Astrocyte of the cerebellum (primary cell): Measurements from ENCODE around the gene ZNF710.

ENCODE experiments used
- DNase-seq: peaks from one replicate; pipeline ENCODE4 v3.0.0-alpha.2; 2011; ENCODE audit warnings: low read depth
- H3K4me3 ChIP-seq: 2 replicates; pipeline ENCODE4 v1.5.1; 2011; ENCODE audit warnings: mild to moderate bottlenecking, low read depth, low read length, moderate library complexity
- CTCF ChIP-seq: IDR thresholded peaks from 2 replicates; pipeline ENCODE4 v1.5.1; 2012; ENCODE audit warnings: low read length, low read depth, moderate library complexity, mild to moderate bottlenecking; ENCODE audit errors: missing control alignments
- in situ Hi-C: cut with HindIII; loops from 2 replicates; pipeline ENCODE4 v1.10.0; 2017; ENCODE audit warnings: low sequenced_read_pairs

Gene ZNF710

DNA sequence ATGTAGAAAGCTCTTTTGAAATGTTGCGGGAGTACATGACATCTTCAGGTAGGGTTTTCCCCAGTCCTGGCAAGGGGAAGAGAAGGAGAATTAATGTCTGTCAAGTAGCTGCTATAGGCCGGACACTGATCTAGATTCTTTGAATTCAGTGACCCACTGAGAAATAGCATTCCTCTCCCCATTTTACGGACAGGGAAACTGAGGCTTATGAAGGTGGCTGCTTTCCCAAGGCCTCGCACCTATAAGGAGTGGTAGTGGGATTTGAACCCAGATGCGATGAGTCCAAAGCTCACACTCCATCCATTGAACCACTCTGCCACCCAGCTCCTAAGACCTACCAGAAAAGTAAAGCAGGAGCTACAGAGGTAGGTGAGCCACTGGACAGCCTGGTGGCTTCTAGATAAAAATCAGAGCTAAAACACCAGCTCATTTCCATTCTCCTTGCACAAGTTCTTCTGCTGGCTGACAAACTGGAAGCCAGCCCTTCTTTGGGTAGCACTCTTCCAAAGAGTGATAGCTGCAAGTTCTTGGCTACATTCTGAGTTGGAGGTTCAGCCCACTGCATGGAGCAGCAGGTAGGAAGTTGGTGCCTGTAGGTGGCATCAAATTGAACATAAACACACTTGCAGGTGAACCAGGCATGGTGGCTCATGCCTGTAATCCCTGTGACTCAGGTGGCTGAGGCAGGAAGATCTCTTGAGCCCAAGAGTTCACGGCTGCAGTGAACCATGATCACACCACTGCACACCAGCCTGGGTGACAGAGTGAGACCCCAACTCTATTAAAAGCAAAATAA lies 22.0 kb downstream of the ZNF710 start:
- in situ Hi-C loops: no loop called here
- no peak for DNase-seq
- no peak overlapping the region for H3K4me3 ChIP-seq
- no peak for TF ChIP-seq CTCF

DNA sequence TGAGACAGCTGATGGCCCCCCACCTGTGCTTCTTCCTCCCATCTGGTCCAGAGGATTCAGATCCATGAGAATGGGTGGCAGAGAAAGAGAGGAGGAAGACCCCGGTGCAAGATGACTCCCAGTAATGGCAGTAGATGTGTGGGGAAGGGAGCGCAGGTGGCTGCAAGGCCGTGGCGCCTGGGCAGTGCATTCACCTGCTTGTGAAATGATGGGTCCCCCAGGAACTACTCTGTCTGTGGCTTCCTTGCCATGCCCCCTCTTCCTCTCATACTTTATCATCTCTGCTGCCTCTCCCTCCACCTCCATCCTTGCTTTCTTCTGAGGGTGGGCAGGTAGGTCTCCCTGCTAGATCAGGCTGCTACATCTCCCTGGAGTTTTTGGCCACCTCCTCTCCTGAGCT lies 23.3 kb downstream of the ZNF710 start:
- H3K4me3 ChIP-seq: no peak overlapping the region
- no peak for DNase-seq
- no peak for TF ChIP-seq CTCF
- in situ Hi-C loops: no loop called here

DNA sequence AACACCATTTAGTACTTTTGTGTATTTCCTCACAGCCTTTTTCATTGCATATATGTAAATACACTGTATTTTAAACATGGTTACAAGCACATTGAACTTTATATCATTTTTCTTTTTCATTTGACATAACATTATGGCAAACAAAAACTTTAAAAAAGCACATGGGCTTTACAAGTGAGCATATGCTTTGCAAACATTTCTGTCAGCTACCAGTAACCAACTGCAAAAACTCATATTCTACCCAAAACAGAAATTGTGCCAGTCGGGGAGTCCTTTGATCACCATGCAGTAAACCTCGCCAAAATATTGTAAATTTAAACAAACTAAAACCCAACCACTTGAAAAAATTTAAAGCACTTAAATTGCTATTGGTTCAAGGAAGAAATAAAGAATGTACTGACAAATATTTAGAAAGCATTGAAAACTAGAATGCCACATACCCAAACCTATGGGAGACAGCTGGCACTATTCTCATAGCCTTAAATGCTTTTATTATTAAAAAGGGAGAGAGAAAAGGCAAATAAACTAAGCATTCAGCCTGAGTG lies 24.4 kb downstream of the ZNF710 start:
- no peak for DNase-seq
- in situ Hi-C loops: no loop called here
- no peak for TF ChIP-seq CTCF

DNA sequence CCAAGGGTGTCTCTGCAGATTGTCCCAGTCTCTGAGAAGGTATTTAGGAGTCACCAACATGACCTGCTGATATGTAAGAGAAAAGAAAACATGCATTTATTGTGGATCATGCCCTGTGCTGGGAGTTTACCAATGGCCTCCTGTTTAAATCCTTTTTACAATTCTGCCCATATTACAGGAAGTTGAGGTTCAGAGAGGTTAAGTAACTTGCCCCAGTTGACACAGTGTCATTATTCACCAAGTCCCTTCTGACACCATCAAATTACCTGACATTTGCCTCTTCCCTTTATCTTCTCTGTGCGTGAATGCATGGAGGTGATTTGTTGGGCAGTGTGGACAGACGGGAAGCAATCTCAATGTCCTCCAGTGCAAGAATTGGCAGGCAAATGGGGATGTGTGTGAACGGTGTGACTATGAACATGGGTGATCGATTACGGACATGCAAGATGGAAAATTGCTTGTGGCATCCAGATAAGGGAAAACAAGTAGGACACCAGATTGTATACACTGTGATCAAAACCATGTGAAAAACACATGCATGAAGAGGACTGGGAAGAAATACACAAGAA lies 27.3 kb downstream of the ZNF710 start:
- H3K4me3 ChIP-seq: no peak overlapping the region
- no peak for TF ChIP-seq CTCF
- no peak for DNase-seq
- in situ Hi-C loops: no loop called here

More for the DNA sequence above, 24.4 kb downstream of the ZNF710 start:
- H3K4me3 ChIP-seq: no peak overlapping the region

DNA sequence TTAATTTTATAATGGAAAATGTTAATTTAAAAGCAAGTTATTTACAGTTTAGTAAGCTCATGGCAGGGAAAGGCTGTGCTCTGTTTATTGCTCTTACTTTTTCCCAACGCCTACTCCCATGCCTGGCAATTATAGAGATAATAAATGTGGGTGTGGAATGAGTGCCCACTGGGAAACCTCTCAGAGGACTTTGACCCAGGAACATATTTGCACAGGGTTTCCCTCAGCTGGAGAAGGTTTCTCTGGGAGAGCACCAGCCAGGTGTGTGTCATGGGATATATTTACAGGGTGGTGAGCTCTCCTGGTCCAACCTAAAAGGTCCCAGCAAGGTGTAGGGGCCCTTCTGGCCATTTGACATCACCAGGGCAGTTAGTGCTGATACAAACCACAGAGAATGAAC lies 27.9 kb downstream of the ZNF710 start:
- no peak for DNase-seq
- in situ Hi-C loops: no loop called here
- TF ChIP-seq CTCF: no peak
- no peak overlapping the region for H3K4me3 ChIP-seq

GRCh38 chr15:90030376-90030775 lies 29.3 kb downstream of the ZNF710 start:
- no peak for TF ChIP-seq CTCF
- H3K4me3 ChIP-seq: no peak overlapping the region
- in situ Hi-C loops: no loop called here
- DNase-seq: no peak
